ENCODE results near the gene MT1M. TPM values are rescaled to one million over a fixed set of nuclear protein-coding genes. Genes with fewer than 3 reads are reported as not detected.

MT1M gene
- total RNA-seq, 1 donor from 2014 or later: not detected

GRCh38 chr16:56600398-56600999 is 32.0 kb upstream of the MT1M start:
- H3K4me3 Mint-ChIP-seq: no peak overlapping the region
- ATAC-seq (ENCODE audit: low read depth) (peak; percentile 50), DNase-seq (no peak)

GRCh38 chr16:56601325-56601724 is 31.1 kb upstream of the MT1M start:
- ChIA-PET POLR2A (interaction anchor here (1.0 kb wide), 1 partner anchor 10 kb away, joined by 3 read pairs; no protein-coding TSS in a partner anchor), CTCF (interaction anchor here (1.0 to 3.9 kb wide), 4 partner anchors 10 to 100 kb away, joined by 3 to 21 read pairs (median 12); no protein-coding TSS in a partner anchor)
- intact Hi-C loops (cut with micrococcal nuclease): loop anchor here (5.0 to 10.0 kb wide), 2 partner anchors 89 to 933 kb away; partner anchors contain the start of gene CCDC102A

More at GRCh38 chr16:56600398-56600999, 32.0 kb upstream of the MT1M start:
- ChIA-PET CTCF (interaction anchor here (0.6 to 3.9 kb wide), 6 partner anchors 11 to 101 kb away, joined by 3 to 21 read pairs (median 4); no protein-coding TSS in a partner anchor), POLR2A (interaction anchor here (1.0 kb wide), 1 partner anchor 11 kb away, joined by 3 read pairs; no protein-coding TSS in a partner anchor)
- peaks cover 5% of the 10 kb centered on the region for H3K9me3 Mint-ChIP-seq
- H3K27ac Mint-ChIP-seq: no peak overlapping the region
- no peak for TF ChIP-seq CTCF (IDR thresholded peaks at IDR 0.05)
- H3K27me3 Mint-ChIP-seq: peaks cover 26% of the 10 kb centered on the region
- no peaks in the 10 kb centered on the region for H3K4me1 Mint-ChIP-seq
- H3K36me3 Mint-ChIP-seq (ENCODE audit: low read depth): no peaks in the 10 kb centered on the region
- intact Hi-C loops (cut with micrococcal nuclease): loop anchor here (1.0 to 10.0 kb wide), 4 partner anchors 23 to 934 kb away; partner anchors contain the start of gene CCDC102A

GRCh38 chr16:56603589-56603988 is 28.9 kb upstream of the MT1M start:
- ATAC-seq (ENCODE audit: low read depth) (no peak), DNase-seq (no peak)
- Mint-ChIP-seq H3K4me3 (no peak overlapping the region), H3K4me1 (peaks cover 9% of the 10 kb centered on the region), H3K9me3 (peaks cover 3% of the 10 kb centered on the region), H3K27ac (no peak overlapping the region), H3K27me3 (peaks cover 15% of the 10 kb centered on the region), H3K36me3 (ENCODE audit: low read depth) (no peaks in the 10 kb centered on the region)
- intact Hi-C loops (cut with micrococcal nuclease): loop anchor here (5.0 to 10.0 kb wide), 2 partner anchors 91 to 931 kb away; partner anchors contain the start of gene CCDC102A
- ChIA-PET CTCF (interaction anchor here (1.0 to 3.9 kb wide), 3 partner anchors 25 to 99 kb away, joined by 3 to 21 read pairs (median 13); no protein-coding TSS in a partner anchor), POLR2A (no interaction called here)
- TF ChIP-seq CTCF (IDR thresholded peaks at IDR 0.05): no peak

More at GRCh38 chr16:56601325-56601724, 31.1 kb upstream of the MT1M start:
- Mint-ChIP-seq H3K27ac (no peak overlapping the region), H3K4me3 (no peak overlapping the region), H3K27me3 (peaks cover 26% of the 10 kb centered on the region), H3K9me3 (peaks cover 8% of the 10 kb centered on the region), H3K36me3 (ENCODE audit: low read depth) (no peaks in the 10 kb centered on the region), H3K4me1 (no peaks in the 10 kb centered on the region)
- no peak for TF ChIP-seq CTCF (IDR thresholded peaks at IDR 0.05)
- DNase-seq (no peak), ATAC-seq (ENCODE audit: low read depth) (no peak)

DNA sequence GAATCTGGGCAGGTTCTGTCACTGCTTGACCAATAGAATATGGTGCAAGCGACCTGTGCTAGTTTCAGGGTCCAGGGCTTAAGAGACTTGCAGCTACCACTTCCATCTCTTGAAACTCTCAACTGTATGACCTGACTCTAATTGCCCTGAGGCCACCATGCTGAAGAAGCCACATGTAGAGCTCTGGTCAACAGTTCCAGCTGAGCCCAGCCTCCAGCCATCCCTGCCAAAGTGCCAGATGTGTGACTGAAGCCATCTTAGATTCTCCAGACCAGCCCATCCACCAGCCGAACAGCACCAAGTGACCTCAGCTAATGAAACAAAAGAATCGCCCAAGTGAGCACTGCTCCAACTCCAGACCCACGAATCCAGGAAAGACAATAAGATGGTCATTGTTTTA is 27.5 kb upstream of the MT1M start:
- POLR2A ChIA-PET: interaction anchor here (0.6 kb wide), 1 partner anchor 82 kb away, joined by 3 read pairs; no protein-coding TSS in a partner anchor
- ATAC-seq (ENCODE audit: low read depth) (no peak), DNase-seq (no peak)
- no peak overlapping the region for H3K4me3 Mint-ChIP-seq
- CTCF ChIA-PET: interaction anchor here (0.7 to 1.9 kb wide), 3 partner anchors 91 to 97 kb away, joined by 3 to 13 read pairs (median 7); no protein-coding TSS in a partner anchor
- peaks cover 3% of the 10 kb centered on the region for H3K9me3 Mint-ChIP-seq
- no peaks in the 10 kb centered on the region for H3K36me3 Mint-ChIP-seq (ENCODE audit: low read depth)
- no peak for TF ChIP-seq CTCF (IDR thresholded peaks at IDR 0.05)
- peaks cover 21% of the 10 kb centered on the region for H3K4me1 Mint-ChIP-seq
- H3K27ac Mint-ChIP-seq: no peak overlapping the region
- H3K27me3 Mint-ChIP-seq: peaks cover 15% of the 10 kb centered on the region
- intact Hi-C loops (cut with micrococcal nuclease): loop anchor here (5.0 to 10.0 kb wide), 3 partner anchors 93 to 1522 kb away; partner anchors contain the start of genes CCDC102A and CFAP20

DNA sequence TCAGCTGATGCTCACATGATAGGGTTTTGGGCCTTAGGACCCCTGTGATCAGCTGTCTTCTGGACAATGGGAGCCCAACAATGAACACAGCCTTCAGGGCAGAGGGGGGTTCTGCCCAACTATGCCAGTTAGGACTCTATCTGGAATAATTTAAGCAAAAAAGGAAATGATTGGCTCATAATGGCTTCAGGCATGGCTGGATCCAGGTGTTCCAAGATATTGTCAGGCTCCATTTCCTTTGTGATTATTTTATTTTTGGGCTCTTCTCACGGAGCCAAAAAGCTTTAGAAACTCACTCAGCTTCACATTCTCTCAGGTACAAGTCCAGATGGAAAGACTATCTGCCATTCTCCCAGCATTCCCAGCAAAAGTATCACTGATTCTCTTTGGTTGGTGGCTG is 27.0 kb upstream of the MT1M start:
- Mint-ChIP-seq H3K27me3 (peaks cover 10% of the 10 kb centered on the region), H3K36me3 (ENCODE audit: low read depth) (no peaks in the 10 kb centered on the region), H3K27ac (no peak overlapping the region), H3K9me3 (peaks cover 3% of the 10 kb centered on the region), H3K4me1 (peaks cover 26% of the 10 kb centered on the region), H3K4me3 (no peak overlapping the region)
- ChIA-PET POLR2A (interaction anchor here (0.6 to 1.5 kb wide), 3 partner anchors 14 to 82 kb away, joined by 3 read pairs; no protein-coding TSS in a partner anchor), CTCF (interaction anchor here (0.7 to 1.1 kb wide), 2 partner anchors 91 to 96 kb away, joined by 3 to 7 read pairs; no protein-coding TSS in a partner anchor)
- intact Hi-C loops (cut with micrococcal nuclease): loop anchor here (5.0 to 10.0 kb wide), 2 partner anchors 929 to 1522 kb away; partner anchors contain the start of genes CCDC102A and CFAP20
- no peak for DNase-seq
- no peak for ATAC-seq (ENCODE audit: low read depth)
- no peak for TF ChIP-seq CTCF (IDR thresholded peaks at IDR 0.05)

Measured in activated B cell treated with CpG ODN at 0.5 μM for 24 hours (primary cell).